Heart right ventricle (tissue), 16 donors: ENCODE data around the gene CTBP2. TPM values are rescaled to one million over a fixed set of nuclear protein-coding genes. Genes with fewer than 3 reads are reported as not detected.

Experiments used
- ATAC-seq, 8 donors: fragments of 200-7000 bp; cut with Tn5 transposase; one replicate each; pipeline ENCODE4 v1.9.1; 2020; ENCODE audit warnings: mild to moderate bottlenecking in 8 of 8, moderate library complexity in 8 of 8, moderate number of reproducible peaks in 1 of 8
- DNase-seq, 2 donors: peaks; one replicate each; pipeline ENCODE4 v3.0.0-alpha.2; 2020
- H3K27ac ChIP-seq, 10 donors: fragments of 200-600 bp; sonication (generic) in 2 of 10; one replicate each; pipeline versions ENCODE4 v1.5.0 to v1.8.0; 2020 to 2022; ENCODE audit warnings: mild to moderate bottlenecking in 3 of 10
- H3K27me3 ChIP-seq, 7 donors: fragments of 200-600 bp; one replicate each; pipeline ENCODE4 v1.8.0; 2021 to 2022; ENCODE audit warnings: mild to moderate bottlenecking in 2 of 7
- H3K36me3 ChIP-seq, 9 donors: fragments of 200-600 bp; sonication (generic) in 1 of 9; one replicate each; pipeline versions ENCODE4 v1.5.0 to v1.8.0; 2020 to 2022; ENCODE audit warnings: mild to moderate bottlenecking in 2 of 9
- H3K4me1 ChIP-seq, 9 donors: fragments of 200-600 bp; sonication (generic) in 1 of 9; one replicate each; pipeline versions ENCODE4 v1.5.0 to v1.8.0; 2020 to 2022; ENCODE audit warnings: mild to moderate bottlenecking in 4 of 9
- H3K4me3 ChIP-seq, 10 donors: fragments of 200-600 bp; sonication (generic) in 2 of 10; one replicate each; pipeline versions ENCODE4 v1.5.0 to v1.8.0; 2020 to 2022; ENCODE audit warnings: mild to moderate bottlenecking in 7 of 10, moderate library complexity in 2 of 10
- H3K9me3 ChIP-seq, 11 donors: fragments of 200-600 bp in 10 of 11; sonication (generic) in 2 of 11; one replicate each; pipeline versions ENCODE4 v1.5.0 to v1.8.0; 2013 to 2022; ENCODE audit warnings: mild to moderate bottlenecking in 2 of 11, control low read depth in 1 of 11, moderate library complexity in 1 of 11
- WGBS, 2 donors: extraction: QIAGEN DNeasy Blood & Tissue Kit; methylation state at CpG; one replicate each; pipeline ENCODE4 v1.1.7; 2013; ENCODE audit warnings: inconsistent platforms in 1 of 2; 5-methylcytosine and 5-hydroxymethylcytosine counted together
- intact Hi-C, 10 donors: fragments of 100-400 bp; cut with DNase I; formaldehyde crosslinking; loops; one replicate each; pipeline versions ENCODE4 v1.11.1 to v1.14.2; 2022
- polyA plus RNA-seq, 2 donors: library from polyadenylated mRNA; stranded (reverse); fragments of 200-250 nt; gene quantifications; one replicate each; pipeline ENCODE4 v1.2.3, GENCODE V29; 2013
- total RNA-seq, 10 donors: library from RNA; stranded (reverse); fragmentation: NEBNext Ultra II Directional in 3 of 10; extraction: Animal tissue kit (Norgen Biotek cat#: 25700) in 3 of 10; gene quantifications; one replicate each; pipeline versions ENCODE4 v1.2.1 to v1.2.4, GENCODE V29; 2021 to 2023
- TF ChIP-seq, protein P1 (sequence below), 9 donors: fragments of 200-600 bp; sonication (generic) in 2 of 9; IDR thresholded peaks; one replicate each; pipeline versions ENCODE4 v1.5.0 to v1.8.0; 2021 to 2022; ENCODE audit warnings: antibody characterized with exemption in 9 of 9, mild to moderate bottlenecking in 5 of 9, moderate library complexity in 1 of 9
- donor health status: Arrhythmogenic right ventricular cardiomyopathy.
- donor health status: ischemic (EF 13 %, LVEDD 7.1; RV severe dilation, severe dysfunction).
- donor health status: healthy with polysubstance abuse.
- donor health status: DM: no; HTN: yes; CAD: no.
- donor health status: DM: no; HTN: no; CAD: no.
- donor health status: ischemic (EF 25% LVEDD 6.9; RV normal size, moderate dysfunction).
- donor health status: ischemic (EF 25% LVEDD 5.7; RV mildly dilated, moderate dysfunction).
- donor health status: healthy.
- donor health status: DM: yes; HTN: yes; CAD: no.
- donor health status: Ischemic cardiomyopathy.
- donor health status: ischemic (EF 35%, LVEDD 5.7; RV mildly dilated, moderate dysfunction).
- donor health status: nonischemic (EF 11% LVEDD 7.7; RV severe dilation, severe dysfunction).
- donor health status: DM: yes; HTN: yes; CAD: no.
- donor health status: PGD.
- donor health status: ischemic (EF 29% LVEDD 5.4; RV normal size, mild dysfunction).
- donor health status: nonischemic (EF 23%, LVEDD 6.1; RV moderate dilation, normal function).

The CTBP2 gene
- total and polyA plus RNA-seq, 12 donors, result 14.7 to 36.2 (median 26.0) TPM

DNA sequence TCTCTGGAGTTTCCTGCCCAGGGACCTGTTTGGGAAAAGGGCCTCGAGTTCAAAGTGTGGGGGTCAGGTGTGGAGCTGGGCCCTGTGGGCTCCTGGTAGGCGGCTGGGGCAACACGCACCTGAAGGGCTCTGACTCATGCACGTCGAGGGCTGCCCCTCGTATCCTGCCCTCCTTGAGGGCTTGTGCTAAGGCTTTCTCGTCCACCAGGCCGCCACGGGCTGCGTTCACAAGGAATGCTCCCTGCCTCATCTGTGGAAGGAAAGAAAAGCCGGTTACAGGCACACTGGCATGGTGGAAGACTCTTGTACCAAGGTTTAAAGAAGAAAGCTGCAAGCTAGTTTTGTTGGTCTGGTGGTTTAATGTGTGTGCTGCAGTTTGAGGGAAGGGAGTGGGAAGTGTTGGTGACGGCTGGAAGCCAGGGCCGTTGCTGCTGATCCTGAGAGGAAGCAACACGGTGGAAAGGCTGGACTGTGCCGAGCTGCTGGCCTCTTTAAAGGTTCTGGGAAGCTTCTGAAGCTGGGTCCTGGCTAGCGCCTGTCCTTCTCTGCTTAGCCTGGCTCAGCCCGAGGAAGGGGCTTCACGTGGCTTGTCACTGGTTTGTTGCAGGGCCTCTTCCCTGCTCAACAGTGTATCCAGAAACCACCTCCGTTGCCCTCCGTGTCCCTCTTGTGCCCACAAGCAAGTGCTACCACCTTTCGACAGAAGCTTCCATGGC is 166.5 kb downstream of the CTBP2 start:
- TF ChIP-seq, protein P1, sequence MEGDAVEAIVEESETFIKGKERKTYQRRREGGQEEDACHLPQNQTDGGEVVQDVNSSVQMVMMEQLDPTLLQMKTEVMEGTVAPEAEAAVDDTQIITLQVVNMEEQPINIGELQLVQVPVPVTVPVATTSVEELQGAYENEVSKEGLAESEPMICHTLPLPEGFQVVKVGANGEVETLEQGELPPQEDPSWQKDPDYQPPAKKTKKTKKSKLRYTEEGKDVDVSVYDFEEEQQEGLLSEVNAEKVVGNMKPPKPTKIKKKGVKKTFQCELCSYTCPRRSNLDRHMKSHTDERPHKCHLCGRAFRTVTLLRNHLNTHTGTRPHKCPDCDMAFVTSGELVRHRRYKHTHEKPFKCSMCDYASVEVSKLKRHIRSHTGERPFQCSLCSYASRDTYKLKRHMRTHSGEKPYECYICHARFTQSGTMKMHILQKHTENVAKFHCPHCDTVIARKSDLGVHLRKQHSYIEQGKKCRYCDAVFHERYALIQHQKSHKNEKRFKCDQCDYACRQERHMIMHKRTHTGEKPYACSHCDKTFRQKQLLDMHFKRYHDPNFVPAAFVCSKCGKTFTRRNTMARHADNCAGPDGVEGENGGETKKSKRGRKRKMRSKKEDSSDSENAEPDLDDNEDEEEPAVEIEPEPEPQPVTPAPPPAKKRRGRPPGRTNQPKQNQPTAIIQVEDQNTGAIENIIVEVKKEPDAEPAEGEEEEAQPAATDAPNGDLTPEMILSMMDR (IDR thresholded peaks at IDR 0.05), result no peak
- no peak for ATAC-seq
- Histone ChIP-seq H3K4me3 (no peak overlapping the region), H3K27ac (no peak overlapping the region), H3K4me1 (peaks cover under 1 to 36% (median 9%) of the 10 kb centered on the region in 9 donors), H3K9me3 (no peaks in the 10 kb centered on the region), H3K36me3 (peaks cover 0 to 100% (median 59%) of the 10 kb centered on the region in 9 donors), H3K27me3 (no peaks in the 10 kb centered on the region)
- DNase-seq, result no peak
- intact Hi-C loops, result loop anchor here in 7 of 10 donors (1.0 to 10.0 kb wide), 9 partner anchors 51 to 348 kb away; no protein-coding TSS in a partner anchor
- WGBS, 2 donors, result 87 to 89% methylated on average over 21 of the region's 21 CpGs

DNA sequence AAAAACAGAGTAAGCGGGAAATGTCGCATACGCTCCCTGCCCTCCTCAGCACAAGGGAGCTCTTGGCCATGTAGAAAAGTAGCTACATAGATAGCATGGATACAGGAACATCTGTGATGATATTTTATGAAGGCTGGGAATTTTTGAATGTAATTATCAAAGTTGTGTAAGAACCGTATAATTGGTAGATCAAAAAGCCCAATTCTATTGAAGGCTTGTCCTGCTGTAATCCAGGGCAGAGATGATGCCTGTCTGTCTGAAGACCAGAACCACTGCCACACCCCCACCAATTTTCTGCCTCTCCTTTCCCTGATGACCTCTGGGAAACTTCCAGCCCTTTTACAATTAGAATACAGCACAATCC is 167.0 kb downstream of the CTBP2 start:
- Histone ChIP-seq H3K4me3 (no peak overlapping the region), H3K27ac (peak overlapping the region in 1 of 10 donors; percentile 4), H3K4me1 (peaks cover 0 to 31% (median 5%) of the 10 kb centered on the region in 9 donors), H3K27me3 (no peaks in the 10 kb centered on the region), H3K9me3 (no peaks in the 10 kb centered on the region), H3K36me3 (peaks cover 0 to 100% (median 65%) of the 10 kb centered on the region in 9 donors)
- TF ChIP-seq, protein P1 (IDR thresholded peaks at IDR 0.05), result no peak
- DNase-seq (no peak), ATAC-seq (no peak)
- WGBS, 2 donors, result 92 to 98% methylated on average over 4 of the region's 4 CpGs
- intact Hi-C loops, result loop anchor here in 7 of 10 donors (1.0 to 10.0 kb wide), 9 partner anchors 51 to 349 kb away; no protein-coding TSS in a partner anchor

DNA sequence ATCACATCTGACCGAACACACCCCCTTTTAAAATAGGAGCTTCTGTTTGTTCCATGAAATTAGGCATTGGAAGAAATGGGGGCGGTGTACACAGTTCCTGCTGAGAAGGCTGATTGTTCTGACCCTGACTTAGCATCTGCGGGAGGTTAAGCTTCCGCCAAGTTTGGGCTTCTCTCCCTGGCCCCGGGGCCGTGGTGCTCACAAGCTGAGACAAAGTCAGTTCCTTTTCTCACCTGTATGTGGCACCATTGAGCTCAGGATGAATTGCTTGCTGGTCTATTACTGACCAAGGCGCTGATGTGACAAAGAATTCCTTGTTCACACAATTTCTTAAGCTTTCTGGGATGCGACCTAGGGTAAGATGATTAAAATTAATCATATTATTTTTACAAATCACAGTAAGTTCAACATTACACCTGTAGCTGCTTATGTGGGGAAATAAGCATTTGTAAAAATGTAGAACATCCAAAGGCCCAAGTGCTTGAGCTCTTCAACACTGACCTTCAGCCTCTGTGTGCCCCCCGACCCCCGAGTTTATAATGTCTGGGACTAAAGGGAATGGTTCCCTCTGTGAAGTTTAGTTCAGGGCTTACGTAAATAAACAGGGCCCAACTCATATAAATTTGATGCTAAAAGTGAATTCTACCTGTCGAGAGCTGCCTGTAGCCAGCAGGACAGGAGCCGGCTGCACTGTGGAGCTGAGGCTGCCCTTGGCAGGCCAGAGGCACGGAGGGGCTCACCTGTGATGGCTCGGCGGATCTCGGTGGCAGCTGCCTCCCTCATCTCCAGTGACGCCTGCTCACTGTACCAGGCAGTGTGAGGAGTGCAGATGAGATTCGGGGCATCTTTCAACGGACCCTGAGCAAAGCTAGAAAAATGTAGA is 167.7 kb downstream of the CTBP2 start:
- TF ChIP-seq, protein P1 (IDR thresholded peaks at IDR 0.05), result peak; percentile 59 to 87 (median 79)

DNA sequence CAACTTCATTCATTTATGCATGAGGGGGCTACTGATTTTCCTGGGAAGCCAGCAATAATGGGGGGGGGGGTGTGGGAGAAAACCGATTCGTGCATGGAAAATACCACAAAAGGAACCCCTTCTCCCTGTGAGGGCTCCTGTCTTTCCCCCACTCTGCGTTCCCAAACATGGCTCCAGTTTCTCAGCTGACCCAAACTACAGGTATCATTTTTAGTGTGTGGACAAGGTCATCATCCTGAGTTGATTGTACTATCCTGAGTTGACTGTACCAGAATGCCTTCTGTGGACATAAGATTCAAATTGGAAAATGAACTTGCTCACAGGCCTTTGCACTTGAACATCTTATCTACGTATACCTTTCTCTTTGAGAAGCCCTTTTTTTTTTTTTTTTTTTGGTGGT is 168.5 kb downstream of the CTBP2 start:
- no peaks in the 10 kb centered on the region for H3K27me3 ChIP-seq
- no peak overlapping the region for H3K4me3 ChIP-seq
- H3K36me3 ChIP-seq, result peaks cover 0 to 100% (median 64%) of the 10 kb centered on the region in 9 donors
- TF ChIP-seq, protein P1 (IDR thresholded peaks at IDR 0.05), result no peak
- intact Hi-C loops, result loop anchor here in 7 of 10 donors (2.0 to 10.0 kb wide), 8 partner anchors 53 to 350 kb away; no protein-coding TSS in a partner anchor
- ATAC-seq, result no peak
- H3K27ac ChIP-seq, result no peak overlapping the region
- H3K9me3 ChIP-seq, result no peaks in the 10 kb centered on the region
- 88 to 91% methylated on average over 4 of the region's 4 CpGs for WGBS, 2 donors
- H3K4me1 ChIP-seq, result peaks cover 0 to 29% (median 5%) of the 10 kb centered on the region in 9 donors
- DNase-seq, result no peak

More for the DNA sequence above, 167.7 kb downstream of the CTBP2 start:
- Histone ChIP-seq H3K27me3 (no peaks in the 10 kb centered on the region), H3K9me3 (no peaks in the 10 kb centered on the region), H3K4me3 (no peak overlapping the region), H3K36me3 (peaks cover 0 to 100% (median 70%) of the 10 kb centered on the region in 9 donors), H3K4me1 (peaks cover 0 to 29% (median 5%) of the 10 kb centered on the region in 9 donors), H3K27ac (peak overlapping the region in 1 of 10 donors; percentile 4)
- intact Hi-C loops, result loop anchor here in 7 of 10 donors (1.0 to 10.0 kb wide), 9 partner anchors 52 to 350 kb away; no protein-coding TSS in a partner anchor
- DNase-seq (peak; percentile 38 to 90), ATAC-seq (peak; percentile 39 to 90 (median 76))
- 63 to 64% methylated on average over 20 of the region's 20 CpGs for WGBS, 2 donors
